ENCODE data around the gene RAX2.

DNA sequence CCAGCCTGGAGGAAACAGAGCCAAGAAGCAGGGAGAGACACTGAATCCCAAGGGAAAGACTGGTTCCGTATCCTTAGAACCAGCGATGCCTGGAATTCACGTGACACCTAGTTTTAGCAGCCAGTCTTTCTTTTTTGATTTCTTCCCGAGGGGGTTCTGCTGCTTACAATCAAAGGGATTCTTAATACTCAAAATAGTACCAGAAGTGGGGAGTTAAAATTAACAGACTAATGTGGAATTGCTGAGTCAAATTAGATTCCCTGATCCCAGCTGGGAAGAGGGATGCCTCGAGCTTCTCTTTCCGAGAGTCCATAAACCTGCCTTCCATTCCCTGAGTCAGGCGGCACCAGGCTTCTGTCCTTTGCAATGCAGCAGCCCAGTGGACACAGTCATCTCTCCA, 18.9 kb upstream of the RAX2 start:
- TF ChIP-seq, protein P1, sequence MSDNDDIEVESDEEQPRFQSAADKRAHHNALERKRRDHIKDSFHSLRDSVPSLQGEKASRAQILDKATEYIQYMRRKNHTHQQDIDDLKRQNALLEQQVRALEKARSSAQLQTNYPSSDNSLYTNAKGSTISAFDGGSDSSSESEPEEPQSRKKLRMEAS (CRISPR knock-in tag; IDR thresholded peaks at IDR 0.05) = no peak
- TF ChIP-seq, protein P2, sequence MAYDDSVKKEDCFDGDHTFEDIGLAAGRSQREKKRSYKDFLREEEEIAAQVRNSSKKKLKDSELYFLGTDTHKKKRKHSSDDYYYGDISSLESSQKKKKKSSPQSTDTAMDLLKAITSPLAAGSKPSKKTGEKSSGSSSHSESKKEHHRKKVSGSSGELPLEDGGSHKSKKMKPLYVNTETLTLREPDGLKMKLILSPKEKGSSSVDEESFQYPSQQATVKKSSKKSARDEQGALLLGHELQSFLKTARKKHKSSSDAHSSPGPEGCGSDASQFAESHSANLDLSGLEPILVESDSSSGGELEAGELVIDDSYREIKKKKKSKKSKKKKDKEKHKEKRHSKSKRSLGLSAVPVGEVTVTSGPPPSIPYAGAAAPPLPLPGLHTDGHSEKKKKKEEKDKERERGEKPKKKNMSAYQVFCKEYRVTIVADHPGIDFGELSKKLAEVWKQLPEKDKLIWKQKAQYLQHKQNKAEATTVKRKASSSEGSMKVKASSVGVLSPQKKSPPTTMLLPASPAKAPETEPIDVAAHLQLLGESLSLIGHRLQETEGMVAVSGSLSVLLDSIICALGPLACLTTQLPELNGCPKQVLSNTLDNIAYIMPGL (CRISPR knock-in tag; IDR thresholded peaks at IDR 0.05) = no peak
- TF ChIP-seq, protein P3, sequence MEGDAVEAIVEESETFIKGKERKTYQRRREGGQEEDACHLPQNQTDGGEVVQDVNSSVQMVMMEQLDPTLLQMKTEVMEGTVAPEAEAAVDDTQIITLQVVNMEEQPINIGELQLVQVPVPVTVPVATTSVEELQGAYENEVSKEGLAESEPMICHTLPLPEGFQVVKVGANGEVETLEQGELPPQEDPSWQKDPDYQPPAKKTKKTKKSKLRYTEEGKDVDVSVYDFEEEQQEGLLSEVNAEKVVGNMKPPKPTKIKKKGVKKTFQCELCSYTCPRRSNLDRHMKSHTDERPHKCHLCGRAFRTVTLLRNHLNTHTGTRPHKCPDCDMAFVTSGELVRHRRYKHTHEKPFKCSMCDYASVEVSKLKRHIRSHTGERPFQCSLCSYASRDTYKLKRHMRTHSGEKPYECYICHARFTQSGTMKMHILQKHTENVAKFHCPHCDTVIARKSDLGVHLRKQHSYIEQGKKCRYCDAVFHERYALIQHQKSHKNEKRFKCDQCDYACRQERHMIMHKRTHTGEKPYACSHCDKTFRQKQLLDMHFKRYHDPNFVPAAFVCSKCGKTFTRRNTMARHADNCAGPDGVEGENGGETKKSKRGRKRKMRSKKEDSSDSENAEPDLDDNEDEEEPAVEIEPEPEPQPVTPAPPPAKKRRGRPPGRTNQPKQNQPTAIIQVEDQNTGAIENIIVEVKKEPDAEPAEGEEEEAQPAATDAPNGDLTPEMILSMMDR (IDR thresholded peaks at IDR 0.05 in 2 of 3, conservative IDR thresholded peaks at IDR 0.05 in 1 of 3; ENCODE audit: insufficient read depth in 2 of 3, low read depth in 1 of 3, low read length in 3 of 3) = no peak
- TF ChIP-seq POLR2AphosphoS5 (IDR thresholded peaks at IDR 0.05; ENCODE audit: control insufficient read depth, insufficient read depth, low read depth, low read length) = no peak
- TF ChIP-seq JUN (IDR thresholded peaks at IDR 0.05; ENCODE audit: borderline replicate concordance, low read depth, low read length) = no peak
- TF ChIP-seq JUN (CRISPR knock-in tag; IDR thresholded peaks at IDR 0.05; ENCODE audit: borderline replicate concordance) = no peak

Measured in K562 (cell line).